ENCODE data around the gene LMBRD1.
"Not testable (repeated sequence)": the region's sequence is repeated elsewhere in the genome, so short reads cannot be mapped to it uniquely, and the experiment has no call there.

The LMBRD1 gene

DNA sequence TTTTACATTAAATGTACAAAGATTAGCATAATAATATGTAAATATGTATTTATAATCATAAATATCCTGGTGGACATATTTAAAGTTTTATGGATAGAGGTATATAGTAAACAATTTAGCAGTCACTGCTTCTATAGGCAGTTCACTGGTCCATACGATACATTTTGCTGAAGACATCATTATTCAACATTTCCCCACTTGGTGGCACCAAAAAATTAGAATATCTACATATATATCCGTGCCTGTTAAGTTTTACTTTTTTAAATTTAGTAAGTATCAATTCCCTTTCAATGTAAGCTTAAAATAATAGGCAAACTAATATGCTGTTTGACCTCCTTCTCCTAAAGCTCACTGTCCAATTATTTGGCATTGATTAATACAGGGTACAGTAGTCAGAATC lies 64.2 kb downstream of the LMBRD1 start:
- no peak for DNase-seq (ENCODE audit: low spot score)

DNA sequence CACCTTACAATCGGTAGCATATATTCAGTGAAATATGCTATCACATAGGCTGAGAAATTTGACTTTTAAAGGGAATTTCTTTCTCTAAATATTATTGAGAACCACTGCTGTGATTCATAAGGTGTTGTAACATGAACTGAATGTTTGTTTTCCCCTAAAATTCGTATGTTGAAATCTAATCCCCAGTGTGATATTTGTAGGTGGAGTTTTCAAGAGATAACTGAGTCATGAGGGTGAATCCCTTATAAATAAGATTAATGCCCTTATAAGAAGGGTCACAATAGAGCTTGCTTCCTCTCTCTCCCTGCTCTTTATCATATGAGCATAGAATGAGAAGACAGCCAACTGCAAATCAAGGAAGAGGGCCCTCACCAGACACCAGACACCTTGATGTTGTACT lies 64.8 kb downstream of the LMBRD1 start:
- DNase-seq (ENCODE audit: low spot score), result no peak

DNA sequence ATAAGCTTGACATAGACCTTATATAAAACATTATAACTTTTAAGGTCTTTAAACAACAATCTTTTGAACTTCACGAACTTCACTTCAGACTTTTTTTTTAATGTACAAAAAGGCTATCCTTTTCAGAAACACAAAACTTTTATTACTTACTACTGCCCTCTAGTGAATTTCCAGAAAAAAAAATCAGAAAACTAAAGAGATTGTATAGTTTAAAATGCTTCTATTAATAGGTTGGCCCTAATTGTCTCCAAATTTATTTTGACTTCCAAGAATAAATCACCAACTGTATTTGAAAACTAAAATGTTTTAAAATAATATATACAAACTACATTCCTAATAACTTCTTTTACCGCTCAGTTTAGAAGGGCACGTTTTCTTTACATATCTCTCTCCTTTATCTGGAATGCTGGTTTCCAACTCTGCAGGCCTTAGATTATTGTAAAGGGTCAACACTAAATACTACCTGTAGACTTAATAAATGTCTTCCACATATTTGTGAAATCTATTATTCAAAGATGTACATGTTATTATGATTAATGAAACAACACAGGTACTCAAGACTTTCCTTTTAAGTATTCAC lies 66.8 kb downstream of the LMBRD1 start:
- DNase-seq (ENCODE audit: low spot score), result no peak

DNA sequence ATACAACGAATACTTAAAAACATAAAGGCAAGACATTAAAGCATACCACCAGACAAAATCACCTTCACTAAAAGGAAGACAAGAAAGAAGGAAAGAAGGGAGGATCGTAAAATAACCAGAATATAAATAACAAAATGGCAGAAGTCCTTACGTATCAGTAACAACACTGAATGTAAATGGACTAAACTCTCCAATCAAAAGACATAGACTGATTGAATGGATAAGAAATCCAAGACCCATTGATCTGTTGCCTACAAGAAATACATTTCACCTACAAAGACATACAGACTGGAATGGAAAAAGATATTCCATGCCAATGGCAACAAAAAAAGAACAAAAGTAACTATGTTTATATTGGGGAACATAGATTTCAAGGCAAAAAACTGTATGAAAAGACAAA lies 74.1 kb downstream of the LMBRD1 start:
- DNase-seq (ENCODE audit: low spot score), result no peak

DNA sequence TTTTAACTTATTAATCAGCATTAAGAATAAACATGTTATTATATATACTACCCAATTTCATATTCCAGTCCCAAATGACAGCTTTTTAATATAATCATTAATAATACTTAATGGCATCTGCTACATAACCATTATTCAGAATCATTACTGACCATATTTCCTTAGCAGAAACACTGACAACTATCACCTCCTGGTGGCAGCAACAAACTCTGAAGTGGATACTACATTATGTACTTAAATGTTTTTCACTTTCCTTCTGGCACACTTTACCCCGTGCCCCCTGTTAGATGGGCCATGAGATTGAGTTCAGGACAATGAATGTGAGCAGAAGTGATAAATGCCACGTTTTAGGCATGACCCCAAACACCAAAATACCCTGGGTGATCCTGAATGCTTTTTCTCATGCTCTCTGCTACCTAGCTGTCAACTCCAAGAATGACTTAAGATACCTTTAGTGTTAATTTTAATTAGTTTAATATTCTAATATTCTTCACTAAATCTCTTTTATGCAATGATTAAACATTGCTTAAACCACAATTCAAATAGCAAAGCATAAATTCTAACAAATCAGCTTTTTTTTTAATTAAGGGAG lies 77.1 kb downstream of the LMBRD1 start:
- DNase-seq (ENCODE audit: low spot score), result no peak

DNA sequence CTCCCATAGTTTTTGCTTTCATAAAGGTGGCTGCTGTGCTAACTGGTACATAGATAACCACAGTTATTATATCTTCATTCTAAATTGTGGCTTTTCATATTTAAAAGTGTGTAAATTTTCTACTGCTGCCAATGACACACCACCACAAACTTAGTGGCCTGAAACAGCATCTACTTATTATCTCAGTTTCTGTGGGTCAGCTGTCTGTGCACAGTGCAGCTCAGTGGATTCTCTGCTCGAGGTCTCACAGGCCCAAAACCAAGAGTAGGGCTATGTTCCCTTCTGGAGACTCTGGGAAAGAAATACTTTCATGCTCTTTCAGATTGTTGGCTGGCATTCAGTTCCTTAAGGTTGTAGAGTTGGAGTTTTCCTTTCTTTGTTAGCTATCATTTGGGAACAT lies 90.1 kb downstream of the LMBRD1 start:
- no peak for DNase-seq (ENCODE audit: low spot score)

DNA sequence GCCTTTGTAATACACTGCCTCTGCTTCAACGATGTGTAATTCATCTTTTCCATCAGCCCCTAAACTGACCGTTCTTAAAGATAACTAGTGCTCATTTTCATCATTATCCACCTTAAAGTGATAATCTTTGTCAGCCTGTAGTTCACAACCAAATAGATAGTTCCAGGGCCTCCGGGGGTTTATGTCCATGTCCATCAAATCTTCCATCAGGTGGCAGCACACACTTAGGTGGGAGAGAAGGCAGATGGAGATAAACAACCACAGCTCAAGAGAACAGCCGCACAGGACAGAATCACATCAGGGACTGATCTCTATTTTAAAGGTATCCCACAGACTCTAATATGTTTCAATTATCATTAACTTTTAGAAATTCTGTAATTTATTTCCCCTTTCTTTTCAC lies 90.9 kb downstream of the LMBRD1 start:
- no peak for DNase-seq (ENCODE audit: low spot score)

DNA sequence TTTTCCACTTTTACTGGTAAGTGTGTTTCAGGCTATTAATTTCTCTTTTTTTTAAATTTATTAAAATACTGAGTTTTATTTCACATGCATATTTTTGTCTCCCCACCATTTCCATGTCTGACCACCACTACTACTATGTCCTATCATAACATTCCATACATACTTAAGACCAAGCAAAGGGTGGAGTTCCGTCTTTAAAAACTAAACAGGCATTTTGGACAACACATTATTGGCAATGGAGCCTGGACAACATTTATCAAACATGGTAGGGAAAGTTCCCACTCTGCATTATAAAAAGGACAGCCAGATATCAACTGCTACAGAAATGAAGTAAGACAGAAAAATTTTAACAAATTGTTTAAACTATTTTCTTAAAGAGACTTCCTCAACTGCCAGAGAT lies 91.9 kb downstream of the LMBRD1 start:
- no peak for DNase-seq (ENCODE audit: low spot score)

DNA sequence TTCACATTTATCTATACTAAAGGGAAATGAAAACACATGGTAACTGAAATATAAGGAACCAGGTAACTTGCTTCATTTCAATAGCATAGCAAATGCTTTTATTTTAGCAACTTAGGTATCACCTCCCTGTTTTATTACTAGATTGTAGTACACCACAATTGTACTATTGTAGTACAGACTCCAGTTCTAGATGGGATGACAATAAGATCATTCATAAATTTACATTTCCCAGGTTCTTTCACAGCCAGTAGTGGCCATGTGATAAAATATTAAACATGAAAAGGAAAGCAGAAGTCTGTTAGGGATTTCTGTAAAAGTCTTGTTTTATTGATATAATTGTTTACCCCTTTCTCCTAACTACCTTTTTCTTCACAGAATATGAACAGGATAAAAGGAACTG lies 97.2 kb downstream of the LMBRD1 start:
- no peak for DNase-seq (ENCODE audit: low spot score)

DNA sequence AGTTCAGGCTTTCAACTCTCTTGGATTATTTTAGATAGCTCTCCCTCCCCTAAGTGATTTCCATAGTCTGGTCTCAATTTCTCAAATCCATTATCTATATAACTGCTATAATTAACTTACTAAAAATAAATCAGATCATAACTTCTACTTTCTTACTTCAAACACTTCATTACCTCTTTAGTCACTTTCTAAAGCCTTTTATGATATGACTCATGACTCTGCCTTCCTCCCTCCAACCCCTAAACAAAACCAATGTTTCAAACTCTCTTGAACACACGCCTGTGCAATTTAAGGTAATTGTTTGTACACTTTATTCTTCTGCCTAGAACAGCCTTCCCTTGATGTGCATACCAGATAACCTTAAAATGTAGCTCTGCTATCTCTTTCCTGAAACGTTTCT lies 100.5 kb downstream of the LMBRD1 start:
- DNase-seq (ENCODE audit: low spot score), result no peak

DNA sequence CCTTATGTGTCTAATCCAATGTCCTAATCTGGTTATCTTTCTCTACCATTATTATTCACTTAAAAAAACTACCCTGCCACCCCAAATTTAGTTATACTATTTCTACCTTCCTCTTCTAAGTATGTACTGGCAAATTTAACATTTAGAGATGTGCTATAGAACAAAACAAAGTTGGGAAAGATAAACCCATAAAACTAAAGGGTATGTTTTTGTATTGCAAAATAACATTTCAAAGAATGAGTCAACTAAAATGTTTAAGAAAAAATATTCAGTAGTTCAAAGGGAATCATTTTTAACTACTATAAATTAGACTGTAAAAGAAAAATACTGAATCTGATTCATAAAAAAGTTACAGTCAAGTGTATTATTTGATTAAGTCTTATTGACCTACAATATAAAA lies 103.0 kb downstream of the LMBRD1 start:
- no peak for DNase-seq (ENCODE audit: low spot score)

DNA sequence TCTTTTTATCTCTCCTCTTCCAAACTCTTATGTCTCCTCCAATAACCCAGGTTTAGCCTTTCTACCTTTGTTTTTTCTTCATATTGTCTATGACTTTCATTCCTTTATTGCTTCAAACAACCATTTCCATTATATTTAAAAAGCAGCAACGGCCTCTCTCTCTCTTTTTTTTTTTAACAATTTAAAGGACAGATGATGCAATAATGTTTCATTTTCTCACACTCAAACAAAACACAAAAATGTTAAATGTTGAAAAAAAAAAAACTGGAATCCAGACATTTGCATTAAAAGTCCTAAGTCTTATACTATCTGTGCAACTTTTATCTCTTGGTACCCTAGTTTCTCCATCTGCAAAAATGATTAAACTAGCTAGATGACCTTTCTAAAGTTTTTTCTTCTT lies 105.8 kb downstream of the LMBRD1 start:
- DNase-seq (ENCODE audit: low spot score), result no peak

DNA sequence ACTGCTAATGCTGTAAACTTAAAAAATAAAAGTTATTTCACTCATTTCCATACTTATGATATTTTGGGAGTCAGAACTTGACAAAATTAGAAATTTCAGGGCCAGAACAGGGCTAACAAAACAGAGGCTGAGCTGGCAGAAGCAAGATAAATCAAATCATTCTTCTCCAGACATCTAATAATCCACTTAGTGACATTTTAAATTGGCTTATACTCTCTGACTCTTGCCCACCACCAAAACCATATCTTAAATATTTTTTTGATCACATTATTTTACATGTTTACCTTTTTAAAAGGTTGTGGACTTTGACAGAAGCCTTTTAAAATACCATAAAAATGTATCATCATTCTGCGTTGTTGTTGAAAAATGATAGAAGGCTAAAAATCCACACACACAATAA lies 116.5 kb downstream of the LMBRD1 start:
- no peak for DNase-seq (ENCODE audit: low spot score)

DNA sequence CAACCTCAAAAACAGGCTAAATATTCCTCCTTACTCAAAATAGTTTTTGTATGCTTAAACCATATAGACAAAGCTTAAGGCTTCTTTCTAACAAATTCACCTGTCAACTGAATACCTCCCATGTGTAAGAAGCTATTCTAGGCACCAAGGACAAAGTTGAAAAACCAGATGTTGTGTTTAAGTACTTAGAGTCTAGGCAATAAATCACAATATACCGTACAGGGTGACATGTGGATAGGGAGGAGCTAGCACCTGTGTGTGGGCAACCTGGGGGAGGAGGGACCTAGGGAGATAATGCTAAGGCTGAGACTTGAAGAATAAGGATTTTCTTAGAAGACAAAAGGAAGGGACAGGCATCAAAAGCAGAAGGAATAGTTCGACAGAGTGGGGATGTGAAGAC lies 123.5 kb downstream of the LMBRD1 start:
- no peak for DNase-seq (ENCODE audit: low spot score)

DNA sequence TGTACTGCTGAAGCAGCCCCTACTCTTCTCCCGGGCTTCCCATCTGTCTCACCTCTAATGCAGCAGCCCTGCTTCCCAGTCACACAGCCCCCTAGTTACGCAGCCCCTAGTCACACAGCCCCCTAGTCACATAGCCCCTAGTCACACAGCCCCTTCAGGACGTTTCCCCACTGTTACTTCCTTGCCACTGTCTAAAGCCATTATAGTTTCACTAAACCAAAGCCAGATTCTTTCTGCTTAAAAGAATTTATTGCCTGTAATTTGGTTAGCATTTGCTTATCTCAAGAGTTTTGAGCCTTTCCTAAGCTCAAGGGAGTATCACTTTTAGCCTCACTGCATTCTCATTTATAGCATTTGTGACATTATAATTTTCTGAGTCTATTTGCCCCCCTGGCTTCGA lies 127.9 kb downstream of the LMBRD1 start:
- no peak for DNase-seq (ENCODE audit: low spot score)

DNA sequence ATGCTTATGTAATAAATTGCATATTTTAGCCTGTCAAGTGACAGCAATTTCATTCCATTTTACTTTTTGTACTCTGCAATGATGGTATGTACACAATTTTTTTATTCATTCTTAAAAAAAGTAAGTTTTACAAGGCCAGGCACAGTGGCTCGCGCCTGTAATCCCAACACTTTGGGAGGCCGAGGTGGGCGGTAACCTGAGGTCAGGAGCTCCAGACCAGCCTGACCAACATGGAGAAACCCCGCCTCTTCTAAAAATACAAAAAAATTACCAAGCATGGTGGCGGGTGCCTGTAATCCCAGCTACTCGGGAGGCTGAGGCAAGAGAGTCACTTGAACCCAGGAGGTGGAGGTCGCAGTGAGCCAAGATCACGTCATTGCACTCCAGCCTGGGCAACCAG lies 130.0 kb downstream of the LMBRD1 start:
- not testable (repeated sequence) for DNase-seq (ENCODE audit: low spot score)

DNA sequence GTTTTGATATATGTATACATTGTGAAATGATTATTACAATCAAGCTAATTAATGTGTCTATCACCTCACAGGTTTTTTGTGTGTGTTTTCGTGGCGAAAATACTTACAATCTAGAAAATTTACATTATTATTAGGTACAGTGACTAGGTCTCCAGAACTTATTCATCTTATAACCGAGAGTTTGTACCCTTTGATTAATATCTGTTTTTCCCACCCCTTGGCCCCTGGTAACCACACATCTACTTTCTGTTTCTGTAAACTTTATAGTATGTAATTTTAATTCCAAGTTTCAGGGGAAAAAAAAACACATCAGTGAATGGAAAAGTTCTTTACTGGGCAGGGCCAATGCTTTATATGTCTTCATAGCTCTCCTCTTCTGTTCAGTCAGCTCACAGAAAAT lies 131.4 kb downstream of the LMBRD1 start:
- DNase-seq (ENCODE audit: low spot score), result no peak

DNA sequence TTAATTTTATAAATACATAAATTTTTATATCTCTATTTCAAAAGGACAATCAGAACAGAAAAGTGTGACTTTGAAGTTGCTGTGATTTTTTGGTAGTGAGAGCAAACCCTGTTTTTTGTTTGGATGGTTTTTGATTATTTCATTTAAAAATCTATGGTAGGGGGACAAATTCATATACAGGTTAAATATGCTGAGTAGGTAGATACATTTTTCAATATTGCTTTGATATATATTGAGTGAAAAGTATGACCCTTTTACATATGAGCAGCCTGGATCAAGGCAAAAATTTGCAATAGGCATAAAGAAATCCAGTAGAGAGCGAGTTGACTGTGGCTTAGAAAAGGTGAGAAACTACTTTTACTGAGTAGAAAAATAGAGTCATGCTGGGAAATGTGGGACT lies 132.3 kb downstream of the LMBRD1 start:
- DNase-seq (ENCODE audit: low spot score), result no peak

DNA sequence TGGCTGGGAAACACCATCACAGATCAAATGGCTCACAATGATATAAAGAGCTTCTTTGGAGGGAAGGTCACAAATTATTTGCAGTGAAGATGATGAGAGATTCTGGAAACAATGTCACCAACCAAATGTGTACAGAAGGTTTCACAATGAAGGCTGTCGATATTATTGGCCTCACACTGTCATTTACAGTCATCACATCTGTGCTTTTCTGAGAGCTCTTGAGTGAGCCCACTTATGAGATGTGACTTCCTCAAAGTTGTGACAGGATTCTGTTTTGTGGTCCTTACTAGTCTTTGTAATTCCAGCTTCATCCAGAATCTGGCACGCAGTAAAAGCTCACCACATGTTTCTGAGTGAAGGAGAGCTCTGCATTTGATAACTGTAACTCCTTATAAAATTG lies 133.6 kb downstream of the LMBRD1 start:
- no peak for DNase-seq (ENCODE audit: low spot score)

DNA sequence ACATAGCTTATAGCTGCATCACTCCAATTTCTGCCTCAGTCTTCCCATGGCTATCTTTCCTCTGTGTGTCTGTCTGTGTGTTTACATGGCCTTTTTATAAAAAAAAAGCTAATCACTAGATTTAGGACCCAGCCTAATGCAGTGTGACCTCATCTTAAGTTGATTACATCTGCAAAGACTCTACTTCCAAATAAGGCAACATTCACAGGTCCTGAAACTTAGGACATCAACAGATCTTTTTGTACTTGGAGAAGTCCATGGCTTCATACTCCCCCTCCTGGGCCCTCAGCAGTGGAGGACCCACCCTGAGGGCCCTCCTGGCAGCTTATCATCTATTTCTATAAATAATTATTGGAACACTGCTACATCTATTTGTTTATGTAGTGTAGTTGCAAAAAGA lies 146.1 kb downstream of the LMBRD1 start:
- DNase-seq (ENCODE audit: low spot score), result no peak

DNA sequence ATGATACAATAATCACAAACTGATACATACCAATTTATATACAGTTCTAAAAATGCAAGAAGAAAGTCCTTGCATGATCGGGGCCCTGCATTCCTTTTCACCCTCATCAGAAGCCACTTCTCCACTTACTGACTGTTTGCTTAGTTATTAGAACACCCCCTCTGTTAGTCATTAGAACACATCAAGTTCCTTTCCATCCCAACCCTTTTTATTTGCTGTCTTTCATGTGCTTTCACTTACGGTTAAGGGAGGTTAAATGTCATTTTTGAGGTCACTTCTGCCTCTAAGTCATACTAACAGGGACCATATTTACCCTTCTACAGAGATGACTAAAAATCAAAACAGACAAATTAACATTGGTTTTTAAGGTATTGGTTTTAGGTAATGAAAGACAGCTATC lies 149.1 kb downstream of the LMBRD1 start:
- no peak for DNase-seq (ENCODE audit: low spot score)

DNA sequence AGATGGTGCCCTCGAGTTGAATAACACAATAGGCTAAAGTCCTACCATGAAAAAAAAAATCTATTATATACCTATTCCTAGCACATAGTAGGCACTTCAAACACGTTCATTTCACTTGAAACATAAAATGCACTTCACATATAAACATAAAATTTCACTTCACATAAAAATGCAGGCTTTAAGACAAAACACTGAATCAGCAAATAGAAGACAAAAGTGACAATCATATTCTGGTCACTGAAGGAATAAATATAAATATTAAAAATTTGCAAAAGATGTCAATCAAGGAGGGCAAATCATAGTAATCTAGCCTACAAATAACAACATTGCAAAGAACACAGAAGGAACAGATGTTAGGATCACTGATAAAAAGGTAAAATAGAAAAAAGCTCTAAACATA lies 153.1 kb downstream of the LMBRD1 start:
- no peak for DNase-seq (ENCODE audit: low spot score)

DNA sequence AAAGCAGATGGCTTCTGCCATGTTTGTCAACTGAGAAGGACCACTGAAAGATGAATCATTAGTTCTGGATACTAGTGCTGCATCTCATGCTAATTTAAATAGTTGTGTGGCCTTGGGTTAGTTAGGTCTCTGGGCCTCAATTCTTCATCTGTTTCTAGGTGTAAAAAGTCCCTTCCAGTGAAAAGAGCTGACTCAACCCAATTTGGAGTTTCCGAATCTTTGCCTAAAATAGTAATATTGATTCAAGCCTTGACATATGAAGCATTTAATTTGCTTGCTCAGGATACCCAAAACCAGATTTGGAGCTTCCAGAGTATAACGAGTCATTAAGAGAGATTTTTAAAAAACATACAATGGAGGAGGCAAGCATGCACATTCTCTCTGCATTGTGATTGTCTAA lies 163.9 kb downstream of the LMBRD1 start:
- DNase-seq (ENCODE audit: low spot score), result no peak

DNA sequence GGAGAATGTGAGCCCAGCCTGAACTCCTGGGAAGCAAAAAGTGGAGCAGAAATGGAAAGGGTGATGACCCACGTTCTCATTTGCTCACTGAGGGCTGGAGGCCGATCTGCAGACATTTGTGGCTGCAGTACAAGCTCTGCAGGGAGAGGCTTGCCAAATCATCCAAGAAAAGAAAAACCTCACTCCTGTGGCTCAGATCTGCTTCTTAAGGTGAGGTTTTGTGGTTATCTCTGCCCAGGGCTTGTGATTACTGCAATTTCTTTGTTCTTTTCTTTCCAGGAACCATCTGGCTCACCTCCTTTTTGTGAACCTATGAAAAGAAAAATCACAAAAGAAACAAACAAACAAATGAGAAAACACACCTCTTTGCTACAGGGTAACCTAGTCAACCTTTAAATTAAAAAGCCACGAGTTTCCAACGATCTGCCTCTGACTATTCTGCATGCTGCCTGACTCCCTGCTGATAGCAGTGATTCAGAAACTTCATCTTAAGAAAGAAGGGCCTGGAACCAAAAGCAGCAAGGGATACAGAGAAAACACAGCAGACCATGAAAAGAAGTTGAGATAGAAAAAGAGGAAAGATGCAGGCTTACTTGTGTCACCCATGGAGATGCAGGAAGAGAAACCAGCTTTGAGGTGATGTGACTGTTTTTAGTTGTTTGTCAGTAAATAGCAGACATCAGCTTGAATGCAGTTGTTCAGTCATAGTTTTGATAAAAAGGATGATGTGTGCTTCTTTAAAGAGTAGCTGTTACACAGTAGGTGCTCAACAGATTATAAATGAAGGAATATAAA lies 165.1 kb downstream of the LMBRD1 start:
- DNase-seq (ENCODE audit: low spot score), result no peak
